Measurements from ENCODE around the gene IFITM2.
"Not testable (repeated sequence)": the region's sequence is repeated elsewhere in the genome, so short reads cannot be mapped to it uniquely, and the experiment has no call there.

Gene IFITM2

DNA sequence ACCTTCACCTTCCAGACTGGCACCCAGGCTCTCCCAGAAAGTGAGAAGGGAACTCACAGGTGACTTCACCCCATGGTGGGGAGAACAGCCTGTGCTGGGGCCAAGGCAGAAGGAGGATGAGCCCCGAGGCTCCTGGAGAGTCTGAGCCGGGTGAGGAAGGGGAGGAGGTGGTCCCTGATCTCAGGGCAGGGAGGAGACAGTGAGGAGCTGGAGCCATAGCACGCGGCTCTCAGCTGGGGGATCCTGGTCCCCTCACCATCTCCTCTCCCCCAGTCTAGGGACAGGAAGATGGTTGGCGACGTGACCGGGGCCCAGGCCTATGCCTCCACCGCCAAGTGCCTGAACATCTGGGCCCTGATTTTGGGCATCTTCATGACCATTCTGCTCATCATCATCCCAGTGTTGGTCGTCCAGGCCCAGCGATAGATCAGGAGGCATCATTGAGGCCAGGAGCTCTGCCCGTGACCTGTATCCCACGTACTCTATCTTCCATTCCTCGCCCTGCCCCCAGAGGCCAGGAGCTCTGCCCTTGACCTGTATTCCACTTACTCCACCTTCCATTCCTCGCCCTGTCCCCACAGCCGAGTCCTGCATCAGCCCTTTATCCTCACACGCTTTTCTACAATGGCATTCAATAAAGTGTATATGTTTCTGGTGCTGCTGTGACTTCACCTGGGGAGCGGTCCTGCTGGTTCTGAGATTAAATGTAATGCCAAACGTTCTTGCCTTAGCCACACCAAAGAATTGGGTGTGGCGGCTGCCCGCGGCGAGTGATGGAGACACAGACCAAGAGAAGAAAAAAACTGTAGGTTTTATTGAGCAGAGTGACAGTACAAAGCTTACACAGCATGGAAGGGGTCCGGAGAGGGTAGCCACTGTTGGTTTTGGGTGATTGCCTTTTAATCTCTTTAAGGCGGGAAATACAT, 1.4 kb downstream of the IFITM2 start:
- peak; percentile 75 for DNase-seq (ENCODE audit: low spot score)

- not testable (repeated sequence) for DNase-seq (ENCODE audit: low spot score)
Observed at GRCh38 chr11:309979-310572, 2.5 kb downstream of the IFITM2 start.

GRCh38 chr11:311013-311748, 3.6 kb downstream of the IFITM2 start:
- not testable (repeated sequence) for DNase-seq (ENCODE audit: low spot score)

GRCh38 chr11:312092-312816, 4.6 kb downstream of the IFITM2 start:
- DNase-seq (ENCODE audit: low spot score): no peak

DNA sequence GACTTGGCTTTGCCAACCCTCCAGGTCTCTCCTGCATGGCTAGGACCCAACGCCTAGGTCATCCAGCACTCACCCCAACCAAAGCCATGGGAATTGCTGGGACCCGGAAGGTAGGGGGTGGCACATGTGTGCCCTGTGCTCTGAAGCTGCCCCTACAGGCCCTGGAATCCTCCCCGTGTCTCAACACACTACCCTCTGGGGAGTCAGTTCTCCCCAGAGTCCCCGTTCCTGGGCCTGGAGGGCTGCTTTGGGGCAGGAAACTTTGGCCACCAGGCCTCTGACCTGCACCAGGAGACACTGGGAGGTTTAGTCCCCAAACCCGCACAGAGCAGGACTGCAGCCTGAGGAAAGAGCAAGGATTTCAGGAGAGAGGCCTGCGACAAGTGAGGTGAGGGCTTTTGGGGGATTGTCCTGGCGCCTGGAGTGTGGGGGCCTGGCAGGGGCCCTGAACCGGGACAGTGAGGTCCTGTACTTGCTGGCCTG, 5.7 kb downstream of the IFITM2 start:
- no peak for DNase-seq (ENCODE audit: low spot score)

GRCh38 chr11:313787-314553, 6.4 kb downstream of the IFITM2 start, which contains the start of gene IFITM1:
IFITM1 (plus strand) TSS chr11:314040; CDS start chr11:314171, 131 bp downstream.
- DNase-seq (ENCODE audit: low spot score): peak; percentile 23

DNA sequence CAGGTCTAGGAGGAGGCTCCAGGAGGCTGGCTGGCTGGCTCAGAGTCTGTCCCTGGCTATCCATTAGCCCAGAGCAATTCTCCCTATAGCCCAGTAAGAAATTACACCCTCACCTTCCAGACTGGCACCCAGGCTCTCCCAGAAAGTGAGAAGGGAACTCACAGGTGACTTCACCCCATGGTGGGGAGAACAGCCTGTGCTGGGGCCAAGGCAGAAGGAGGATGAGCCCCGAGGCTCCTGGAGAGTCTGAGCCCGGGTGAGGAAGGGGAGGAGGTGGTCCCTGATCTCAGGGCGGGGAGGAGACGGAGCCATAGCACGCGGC, 6.9 kb downstream of the IFITM2 start:
- DNase-seq (ENCODE audit: low spot score): not testable (repeated sequence)

- no peak for DNase-seq (ENCODE audit: low spot score)
Observed at GRCh38 chr11:315051-315481, 7.5 kb downstream of the IFITM2 start.

DNA sequence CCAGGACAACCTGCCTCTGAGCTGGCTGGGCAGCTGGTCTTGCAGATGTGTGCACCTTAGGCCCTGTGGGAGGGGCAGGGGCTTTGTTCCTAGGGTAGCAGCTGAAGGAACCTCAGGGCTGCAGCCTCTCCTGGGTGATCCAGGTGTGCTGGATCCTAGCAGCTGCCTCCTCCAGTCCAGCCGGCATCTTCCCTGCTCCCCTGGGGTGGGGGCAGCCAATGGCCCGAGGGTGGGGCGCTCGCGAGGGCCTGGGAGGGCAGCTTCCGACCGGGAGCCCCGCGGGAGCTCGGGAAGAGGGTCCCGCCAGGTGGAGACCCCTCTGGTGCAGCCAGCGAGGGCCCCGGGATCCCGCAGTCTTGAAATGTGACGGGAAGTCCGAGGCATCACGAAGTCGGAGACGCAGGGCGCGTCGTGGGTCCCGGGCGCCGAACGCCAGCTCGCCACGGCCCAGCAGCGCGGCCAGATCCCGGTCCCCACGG, 7.9 kb downstream of the IFITM2 start:
- DNase-seq (ENCODE audit: low spot score): no peak

GRCh38 chr11:316031-316701, 8.6 kb downstream of the IFITM2 start:
- DNase-seq (ENCODE audit: low spot score): no peak

- DNase-seq (ENCODE audit: low spot score): no peak
Observed at GRCh38 chr11:316891-317301, 9.3 kb downstream of the IFITM2 start.

- DNase-seq (ENCODE audit: low spot score): not testable (repeated sequence)
Observed at GRCh38 chr11:317668-318404, 10.2 kb downstream of the IFITM2 start.

GRCh38 chr11:318405-319120, 10.9 kb downstream of the IFITM2 start:
- DNase-seq (ENCODE audit: low spot score): not testable (repeated sequence)

- not testable (repeated sequence) for DNase-seq (ENCODE audit: low spot score)
Observed at GRCh38 chr11:319121-319887, 11.7 kb downstream of the IFITM2 start.

- DNase-seq (ENCODE audit: low spot score): not testable (repeated sequence)
Observed at GRCh38 chr11:319888-320273, 12.3 kb downstream of the IFITM2 start.

DNA sequence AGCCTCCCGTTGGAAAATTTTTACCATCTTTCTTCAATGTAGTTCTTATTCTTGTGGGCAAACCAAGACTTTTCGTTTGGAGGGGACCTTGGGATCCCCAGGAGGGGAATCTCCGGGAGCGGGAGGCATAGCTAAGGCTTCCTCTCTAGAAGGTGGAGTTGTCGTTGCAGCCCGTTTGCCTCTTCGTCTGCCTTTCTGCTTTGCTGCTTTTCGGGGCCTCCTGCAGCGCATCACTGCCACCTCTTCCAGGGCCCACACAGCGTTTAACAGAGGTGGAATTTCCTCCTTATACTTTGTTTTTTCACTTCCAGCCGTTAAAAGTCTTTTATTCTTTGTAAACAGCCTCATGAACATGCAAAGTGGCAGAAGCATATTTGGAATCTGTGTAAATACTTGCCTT, 16.5 kb downstream of the IFITM2 start:
- no peak for DNase-seq (ENCODE audit: low spot score)

DNA sequence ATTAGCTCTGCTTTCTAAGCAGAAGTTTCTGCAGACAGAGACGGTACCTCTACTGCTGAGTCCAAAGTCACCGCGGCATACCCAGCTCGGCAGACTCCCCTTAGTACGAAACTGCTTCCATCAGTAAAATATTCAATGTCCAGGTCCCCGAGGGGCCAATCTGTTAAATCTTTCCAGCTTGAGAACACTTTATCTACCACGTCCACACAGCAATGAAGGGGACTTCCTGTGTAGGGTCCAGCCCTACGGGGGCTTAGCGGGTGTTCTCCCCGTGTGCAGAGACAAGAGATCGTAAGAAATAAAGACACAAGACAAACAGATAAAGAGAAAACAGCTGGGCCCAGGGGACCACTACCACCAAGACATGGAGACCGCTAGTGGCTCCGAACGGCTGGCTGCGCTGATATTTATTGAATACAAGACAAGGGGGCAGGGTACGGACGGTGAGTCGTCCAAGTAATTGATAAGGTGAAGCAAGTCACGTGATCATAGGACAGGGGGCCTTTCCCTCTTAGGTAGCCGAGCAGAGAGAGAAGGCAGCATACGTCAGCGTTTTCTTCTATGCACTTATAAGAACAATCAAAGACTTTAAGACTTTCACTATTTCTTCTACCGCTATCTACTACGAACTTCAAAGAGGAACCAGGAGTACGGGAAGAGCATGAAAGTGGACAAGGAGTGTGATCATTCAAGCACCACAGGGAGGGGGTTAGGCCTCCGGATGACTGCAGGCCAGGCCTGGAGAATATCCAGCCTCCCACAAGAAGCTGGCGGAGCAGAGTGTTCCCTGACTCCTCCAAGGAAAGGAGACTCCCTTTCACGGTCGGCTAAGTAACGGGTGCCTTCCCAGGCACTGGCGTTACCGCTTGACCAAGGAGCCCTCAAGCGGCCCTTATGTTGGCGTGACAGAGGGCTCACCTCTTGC, 17.2 kb downstream of the IFITM2 start:
- DNase-seq (ENCODE audit: low spot score): not testable (repeated sequence)

Data from LoVo (cell line).